Measurements from ENCODE around the gene EPOP. TPM values are rescaled to one million over a fixed set of nuclear protein-coding genes. Genes with fewer than 3 reads are reported as not detected.

EPOP gene
- total and polyA plus RNA-seq, 2 of the 13 experiments (the other 11 are each of a cell fraction or from before 2014, with no cell fraction given) = 14.7 to 37.8 TPM

- TF ChIP-seq GMEB2 (CRISPR knock-in tag; IDR thresholded peaks at IDR 0.05; ENCODE audit: low read depth) (peak; percentile 73), ZNF549 (CRISPR knock-in tag; IDR thresholded peaks at IDR 0.05) (no peak), NFYC (CRISPR knock-in tag; IDR thresholded peaks at IDR 0.05) (peak; percentile 46), STAT5B (CRISPR knock-in tag; IDR thresholded peaks at IDR 0.05) (no peak), ZNF138 (CRISPR knock-in tag; IDR thresholded peaks at IDR 0.05; ENCODE audit: low read depth) (0 out of 2 replicates have a peak, but pooled peaks have one; percentile 17), ZBTB14 (CRISPR knock-in tag; IDR thresholded peaks at IDR 0.05) (peak; percentile 73; the same call in 1 of the 2 replicates), RELA (CRISPR knock-in tag; IDR thresholded peaks at IDR 0.05) (0 out of 2 replicates have a peak, but pooled peaks have one; percentile 56), ZBTB33 (CRISPR knock-in tag; IDR thresholded peaks at IDR 0.05) (peak; percentile 58; the same call in 1 of the 2 replicates), TEF (CRISPR knock-in tag; IDR thresholded peaks at IDR 0.05) (no peak), ZNF235 (CRISPR knock-in tag; IDR thresholded peaks at IDR 0.05; ENCODE audit: borderline replicate concordance) (peak; percentile 76; the same call in 1 of the 2 replicates), PRMT3 (CRISPR knock-in tag; IDR thresholded peaks at IDR 0.05; ENCODE audit: borderline replicate concordance, low read depth) (peak; percentile 44; the same call in 1 of the 2 replicates), KLF16 (CRISPR knock-in tag; IDR thresholded peaks at IDR 0.05) (peak; percentile 95 to 100), NFE2 (CRISPR knock-in tag; IDR thresholded peaks at IDR 0.05) (no peak), ZNF574 (CRISPR knock-in tag; IDR thresholded peaks at IDR 0.05) (peak; percentile 91), ZNF816 (CRISPR knock-in tag; IDR thresholded peaks at IDR 0.05; ENCODE audit: borderline replicate concordance) (peak; percentile 95), RBAK (CRISPR knock-in tag; IDR thresholded peaks at IDR 0.05) (0 out of 2 replicates have a peak, but pooled peaks have one; percentile 61), ZNF577 (CRISPR knock-in tag; IDR thresholded peaks at IDR 0.05; ENCODE audit: borderline replicate concordance, low read depth) (0 out of 2 replicates have a peak, but pooled peaks have one; percentile 30)
Observed at GRCh38 chr17:38703742-38704605, 29.2 kb upstream of the EPOP start (continued).
